ENCODE measurements around the gene ADARB2.

Gene ADARB2

GRCh38 chr10:1406967-1407945, 330.1 kb downstream of the ADARB2 start:
- DNase-seq (ENCODE audit: low read depth in 1 of 2, low spot score in 1 of 2): no peak
- no peak overlapping the region for H3K27ac ChIP-seq (replicated peaks)
- TF ChIP-seq GABPA (IDR thresholded peaks at IDR 0.05; ENCODE audit: low read depth): no peak
- TF ChIP-seq CTCF (IDR thresholded peaks at IDR 0.05; ENCODE audit: insufficient read depth, low read length): no peak
- no peak for TF ChIP-seq REST (IDR thresholded peaks at IDR 0.05; ENCODE audit: insufficient replicate concordance, low read depth)
- no peak for TF ChIP-seq POLR2AphosphoS5 (IDR thresholded peaks at IDR 0.05; ENCODE audit: low read depth)
- no peak for TF ChIP-seq SPI1 (IDR thresholded peaks at IDR 0.05; ENCODE audit: borderline replicate concordance, low read depth)
- no peak overlapping the region for H3K4me3 ChIP-seq (replicated peaks; ENCODE audit: insufficient read depth, low read length)
- no peaks in the 10 kb centered on the region for H3K27me3 ChIP-seq (ENCODE audit: insufficient read depth, poor library complexity, severe bottlenecking)

GRCh38 chr10:1406132-1406966, 331.0 kb downstream of the ADARB2 start:
- TF ChIP-seq SPI1 (IDR thresholded peaks at IDR 0.05; ENCODE audit: borderline replicate concordance, low read depth) (no peak), REST (IDR thresholded peaks at IDR 0.05; ENCODE audit: insufficient replicate concordance, low read depth) (no peak), CTCF (IDR thresholded peaks at IDR 0.05; ENCODE audit: insufficient read depth, low read length) (no peak)
- no peak for DNase-seq (ENCODE audit: low read depth in 1 of 2, low spot score in 1 of 2)
- no peak overlapping the region for H3K27ac ChIP-seq (replicated peaks)
- H3K4me3 ChIP-seq (replicated peaks; ENCODE audit: insufficient read depth, low read length): no peak overlapping the region
- H3K27me3 ChIP-seq (ENCODE audit: insufficient read depth, poor library complexity, severe bottlenecking): no peaks in the 10 kb centered on the region

- no peak overlapping the region for H3K27ac ChIP-seq (replicated peaks)
- no peak for DNase-seq (ENCODE audit: low read depth in 1 of 2, low spot score in 1 of 2)
- TF ChIP-seq REST (IDR thresholded peaks at IDR 0.05; ENCODE audit: insufficient replicate concordance, low read depth): no peak
- TF ChIP-seq CTCF (IDR thresholded peaks at IDR 0.05; ENCODE audit: insufficient read depth, low read length): no peak
- TF ChIP-seq POLR2AphosphoS5 (IDR thresholded peaks at IDR 0.05; ENCODE audit: low read depth): no peak
- TF ChIP-seq SPI1 (IDR thresholded peaks at IDR 0.05; ENCODE audit: borderline replicate concordance, low read depth): no peak
- no peak for TF ChIP-seq GABPA (IDR thresholded peaks at IDR 0.05; ENCODE audit: low read depth)
- no peaks in the 10 kb centered on the region for H3K27me3 ChIP-seq (ENCODE audit: insufficient read depth, poor library complexity, severe bottlenecking)
- H3K4me3 ChIP-seq (replicated peaks; ENCODE audit: insufficient read depth, low read length): no peak overlapping the region
Measured at GRCh38 chr10:1404323-1405260, 332.7 kb downstream of the ADARB2 start.

All from HL-60 (cell line).